ENCODE measurements around the gene S100A8.

Gene S100A8

DNA sequence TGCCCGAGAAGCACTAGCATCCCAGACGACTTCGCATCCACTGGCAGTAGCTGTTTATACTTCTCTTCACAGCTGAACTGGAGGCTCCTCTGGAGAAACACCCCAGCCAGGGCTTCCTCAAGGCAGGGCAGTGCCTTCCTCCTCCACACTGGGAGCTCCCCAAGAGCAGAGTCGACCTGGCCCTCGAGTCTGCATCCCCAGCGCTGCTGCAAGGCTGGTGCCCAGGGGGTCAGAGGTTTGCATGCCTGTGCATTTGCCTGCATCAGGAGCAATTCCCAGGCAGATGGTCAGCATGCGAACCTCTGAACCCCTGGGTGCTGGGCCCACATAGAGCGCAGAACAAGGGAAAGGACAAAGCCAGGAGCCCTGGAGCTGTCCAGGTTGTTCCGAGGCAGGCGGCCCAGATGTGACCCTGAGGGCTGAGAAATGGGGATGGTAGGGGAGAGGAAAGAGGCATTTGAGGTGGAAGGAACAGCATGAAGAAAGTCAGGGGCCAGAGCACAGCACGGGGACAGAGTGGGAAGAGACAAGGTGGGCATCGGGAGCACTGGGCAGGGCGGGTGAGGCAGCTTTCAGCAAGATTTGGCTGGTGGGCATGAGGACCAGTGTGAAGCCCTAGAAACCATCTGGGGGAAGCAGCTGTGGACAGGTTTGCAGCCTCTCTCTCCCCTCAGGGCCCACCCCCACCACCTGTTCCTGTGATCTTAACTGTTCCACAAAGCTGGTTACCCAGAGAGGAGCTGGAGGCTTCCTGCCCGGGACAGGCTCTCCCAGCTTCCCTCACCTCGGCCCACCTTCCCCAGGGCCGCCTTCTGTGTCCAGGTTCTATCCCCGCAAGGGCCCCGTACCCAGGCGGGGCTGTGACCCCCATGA, 6.4 kb upstream of the S100A8 start:
- H3K4me3 ChIP-seq (ENCODE audit: low read depth, low read length): no peak overlapping the region
- no peak for DNase-seq (ENCODE audit: low read depth)
- in situ Hi-C loops (cut with HindIII; ENCODE audit: low sequenced_read_pairs): no loop called here
- TF ChIP-seq, protein P1, sequence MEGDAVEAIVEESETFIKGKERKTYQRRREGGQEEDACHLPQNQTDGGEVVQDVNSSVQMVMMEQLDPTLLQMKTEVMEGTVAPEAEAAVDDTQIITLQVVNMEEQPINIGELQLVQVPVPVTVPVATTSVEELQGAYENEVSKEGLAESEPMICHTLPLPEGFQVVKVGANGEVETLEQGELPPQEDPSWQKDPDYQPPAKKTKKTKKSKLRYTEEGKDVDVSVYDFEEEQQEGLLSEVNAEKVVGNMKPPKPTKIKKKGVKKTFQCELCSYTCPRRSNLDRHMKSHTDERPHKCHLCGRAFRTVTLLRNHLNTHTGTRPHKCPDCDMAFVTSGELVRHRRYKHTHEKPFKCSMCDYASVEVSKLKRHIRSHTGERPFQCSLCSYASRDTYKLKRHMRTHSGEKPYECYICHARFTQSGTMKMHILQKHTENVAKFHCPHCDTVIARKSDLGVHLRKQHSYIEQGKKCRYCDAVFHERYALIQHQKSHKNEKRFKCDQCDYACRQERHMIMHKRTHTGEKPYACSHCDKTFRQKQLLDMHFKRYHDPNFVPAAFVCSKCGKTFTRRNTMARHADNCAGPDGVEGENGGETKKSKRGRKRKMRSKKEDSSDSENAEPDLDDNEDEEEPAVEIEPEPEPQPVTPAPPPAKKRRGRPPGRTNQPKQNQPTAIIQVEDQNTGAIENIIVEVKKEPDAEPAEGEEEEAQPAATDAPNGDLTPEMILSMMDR (IDR thresholded peaks at IDR 0.05; ENCODE audit: low read depth, low read length, missing control alignments): no peak

DNA sequence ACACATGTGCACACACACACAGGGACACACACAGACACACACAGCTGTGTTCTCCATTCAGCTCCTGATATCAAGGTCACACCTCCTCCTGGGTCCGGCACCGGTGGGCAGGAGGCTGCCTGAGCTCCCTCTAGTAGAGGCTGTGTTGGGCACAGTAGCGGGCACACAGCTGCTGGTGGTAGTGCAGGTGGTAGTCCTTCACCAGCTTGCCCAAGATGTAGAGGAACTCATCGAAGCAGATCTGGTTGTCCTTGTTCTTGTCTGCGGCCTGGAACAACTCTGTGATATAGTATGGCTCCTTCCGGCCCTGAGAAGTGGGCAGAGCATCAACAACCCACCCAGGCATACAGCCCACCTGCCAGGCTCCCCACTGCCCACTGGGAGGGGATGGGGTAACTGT, 5.6 kb upstream of the S100A8 start:
- no peak overlapping the region for H3K4me3 ChIP-seq (ENCODE audit: low read depth, low read length)
- TF ChIP-seq, protein P1 (IDR thresholded peaks at IDR 0.05; ENCODE audit: low read depth, low read length, missing control alignments): no peak
- no peak for DNase-seq (ENCODE audit: low read depth)
- in situ Hi-C loops (cut with HindIII; ENCODE audit: low sequenced_read_pairs): no loop called here

DNA sequence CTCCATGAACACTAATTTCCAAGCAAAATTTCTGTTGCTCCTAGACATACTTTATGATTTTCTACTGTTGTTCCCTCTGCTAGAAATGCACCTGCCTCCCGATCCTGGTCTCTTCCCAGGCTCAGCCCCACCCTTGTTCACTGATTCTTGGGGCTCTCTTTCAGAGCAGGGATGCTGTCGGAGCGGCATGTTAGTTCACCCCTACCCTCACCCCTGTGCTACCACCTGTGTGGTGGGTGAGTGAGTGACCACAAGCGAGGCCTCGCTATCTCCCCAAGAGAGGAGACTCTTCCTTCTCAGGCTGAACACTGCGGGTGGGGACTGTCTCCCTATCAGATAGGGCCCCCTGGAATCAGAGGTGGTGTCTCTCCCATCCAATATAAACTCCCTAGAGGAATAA, 4.9 kb upstream of the S100A8 start:
- in situ Hi-C loops (cut with HindIII; ENCODE audit: low sequenced_read_pairs): no loop called here
- TF ChIP-seq, protein P1 (IDR thresholded peaks at IDR 0.05; ENCODE audit: low read depth, low read length, missing control alignments): no peak
- no peak for DNase-seq (ENCODE audit: low read depth)
- no peak overlapping the region for H3K4me3 ChIP-seq (ENCODE audit: low read depth, low read length)

DNA sequence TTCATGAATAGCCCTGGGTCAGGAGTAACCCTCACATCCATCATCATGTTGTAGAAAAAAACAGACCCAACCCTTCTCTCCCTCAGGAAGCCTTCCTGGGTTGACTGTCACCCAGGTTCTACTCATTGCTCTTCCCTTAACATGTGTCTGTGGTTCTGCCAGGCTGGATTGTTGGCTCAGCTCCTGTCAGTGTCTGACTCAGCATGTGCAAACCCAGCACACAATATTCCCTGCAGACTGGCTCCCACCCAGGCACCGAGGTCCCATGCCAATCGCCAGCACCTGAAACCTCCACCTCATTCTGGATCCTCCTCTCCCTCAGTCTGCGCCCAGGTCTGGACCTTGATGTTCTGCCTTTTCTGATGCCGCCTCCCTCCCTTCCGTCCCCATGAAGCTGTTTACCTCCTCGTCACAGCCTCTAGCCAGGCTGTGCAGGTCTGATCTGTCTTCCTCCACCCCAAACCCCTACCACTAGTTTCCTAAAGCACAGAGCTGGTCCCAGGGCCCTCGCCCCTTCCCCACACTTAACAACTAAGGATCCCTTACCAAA, 4.3 kb upstream of the S100A8 start:
- in situ Hi-C loops (cut with HindIII; ENCODE audit: low sequenced_read_pairs): no loop called here
- H3K4me3 ChIP-seq (ENCODE audit: low read depth, low read length): no peak overlapping the region
- TF ChIP-seq, protein P1 (IDR thresholded peaks at IDR 0.05; ENCODE audit: low read depth, low read length, missing control alignments): no peak

DNA sequence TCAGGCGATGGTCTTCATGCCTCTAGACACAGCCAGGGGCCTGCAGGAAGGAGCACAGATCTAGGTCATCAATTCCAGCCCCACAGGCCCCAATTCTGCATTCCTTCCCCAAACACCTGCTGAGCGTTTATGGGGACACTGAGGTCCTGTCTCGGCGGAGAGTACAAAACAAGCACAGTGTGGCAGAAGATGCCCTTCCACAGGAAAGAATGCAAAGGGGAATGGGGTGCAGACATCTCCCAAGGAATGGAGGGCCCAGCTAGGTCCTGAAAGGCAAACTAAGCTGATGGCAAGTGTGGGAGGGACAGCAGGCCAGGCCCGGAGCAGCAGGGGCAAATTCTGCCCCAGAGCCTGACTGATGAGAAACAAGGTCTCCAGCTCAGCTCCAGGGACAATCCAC, 3.5 kb upstream of the S100A8 start:
- TF ChIP-seq, protein P1 (IDR thresholded peaks at IDR 0.05; ENCODE audit: low read depth, low read length, missing control alignments): no peak
- no peak for DNase-seq (ENCODE audit: low read depth)
- in situ Hi-C loops (cut with HindIII; ENCODE audit: low sequenced_read_pairs): no loop called here
- no peak overlapping the region for H3K4me3 ChIP-seq (ENCODE audit: low read depth, low read length)

More for the DNA sequence above, 4.3 kb upstream of the S100A8 start:
- DNase-seq (ENCODE audit: low read depth): no peak

DNA sequence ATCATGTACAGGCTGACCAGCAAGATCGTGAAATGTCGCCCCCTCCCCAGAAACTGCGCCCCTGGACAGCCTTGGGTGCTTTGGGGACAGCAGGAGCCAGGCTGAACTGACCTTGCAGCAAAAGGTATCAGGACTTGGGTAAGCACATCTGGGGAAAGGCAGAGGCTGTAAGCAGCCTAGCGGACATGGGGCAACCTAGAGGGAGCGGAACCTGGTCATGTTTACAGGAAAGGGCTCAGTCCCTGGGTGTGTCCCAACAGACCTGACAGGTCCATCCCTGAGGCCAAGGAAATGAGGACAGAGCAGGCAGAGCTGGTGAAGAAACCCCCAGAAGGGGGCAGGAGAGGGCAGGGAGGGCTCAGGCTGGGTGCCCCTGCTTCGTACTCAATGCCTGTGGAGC, 3.1 kb upstream of the S100A8 start:
- H3K4me3 ChIP-seq (ENCODE audit: low read depth, low read length): no peak overlapping the region
- DNase-seq (ENCODE audit: low read depth): no peak
- in situ Hi-C loops (cut with HindIII; ENCODE audit: low sequenced_read_pairs): no loop called here
- TF ChIP-seq, protein P1 (IDR thresholded peaks at IDR 0.05; ENCODE audit: low read depth, low read length, missing control alignments): no peak

All from astrocyte of the cerebellum (primary cell).